ENCODE data around the gene ATF4. TPM values are rescaled to one million over a fixed set of nuclear protein-coding genes. Genes with fewer than 3 reads are reported as not detected.

ATF4 gene
- total RNA-seq, 1 experiment from 2014 or later, result 488 TPM

DNA sequence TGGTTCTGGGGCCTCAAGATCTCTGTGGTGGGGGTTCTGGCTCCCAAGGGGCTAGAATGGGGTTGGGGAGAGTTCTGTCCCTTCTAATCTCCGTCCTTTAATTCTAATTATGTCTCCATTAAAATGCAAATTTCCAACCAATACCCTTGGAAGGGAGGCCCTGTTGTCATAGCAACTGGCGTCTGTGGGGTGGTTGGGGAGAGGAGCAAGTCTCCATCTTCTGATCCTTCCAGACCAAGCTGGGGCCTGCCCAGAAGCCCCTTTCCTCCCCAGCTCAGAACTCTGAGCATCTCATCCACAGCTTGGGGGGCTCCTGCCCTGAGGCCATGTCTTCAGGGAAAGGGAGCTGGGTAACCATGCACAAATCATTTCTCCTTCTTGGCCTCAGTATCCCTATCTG lies 17.6 kb downstream of the ATF4 start:
- Histone ChIP-seq H3K4me3 (no peak overlapping the region), H3K4me2 (no peak overlapping the region), H2AFZ (no peak overlapping the region), H3K4me1 (replicated peaks; ENCODE audit: insufficient read depth) (peaks cover 9% of the 10 kb centered on the region), H3K9me2 (ENCODE audit: insufficient read depth) (no peaks in the 10 kb centered on the region), H3K9me3 (ENCODE audit: insufficient read depth, low read depth) (no peaks in the 10 kb centered on the region), H4K20me1 (ENCODE audit: insufficient read depth) (no peaks in the 10 kb centered on the region), H3K27ac (no peak overlapping the region), H3K36me3 (ENCODE audit: low read depth) (no peaks in the 10 kb centered on the region), H3K79me2 (ENCODE audit: low read depth) (no peaks in the 10 kb centered on the region), H3F3A (ENCODE audit: insufficient read depth, low read depth) (peaks cover 12% of the 10 kb centered on the region; the same call in 1 of the 2 replicates), H3K27me3 (ENCODE audit: insufficient read depth, low read depth) (peaks cover under 1% of the 10 kb centered on the region; the same call in 1 of the 2 replicates)
- CTCF ChIA-PET, result interaction anchor here (0.9 kb wide), 1 partner anchor 486 kb away, joined by 4 read pairs; no protein-coding TSS in a partner anchor
- no TSS peak for BruUV-seq (replicated peaks)
- POLR2A ChIA-PET (ENCODE audit: unreplicated experiment), result no interaction called here
- TF ChIP-seq, protein P1, sequence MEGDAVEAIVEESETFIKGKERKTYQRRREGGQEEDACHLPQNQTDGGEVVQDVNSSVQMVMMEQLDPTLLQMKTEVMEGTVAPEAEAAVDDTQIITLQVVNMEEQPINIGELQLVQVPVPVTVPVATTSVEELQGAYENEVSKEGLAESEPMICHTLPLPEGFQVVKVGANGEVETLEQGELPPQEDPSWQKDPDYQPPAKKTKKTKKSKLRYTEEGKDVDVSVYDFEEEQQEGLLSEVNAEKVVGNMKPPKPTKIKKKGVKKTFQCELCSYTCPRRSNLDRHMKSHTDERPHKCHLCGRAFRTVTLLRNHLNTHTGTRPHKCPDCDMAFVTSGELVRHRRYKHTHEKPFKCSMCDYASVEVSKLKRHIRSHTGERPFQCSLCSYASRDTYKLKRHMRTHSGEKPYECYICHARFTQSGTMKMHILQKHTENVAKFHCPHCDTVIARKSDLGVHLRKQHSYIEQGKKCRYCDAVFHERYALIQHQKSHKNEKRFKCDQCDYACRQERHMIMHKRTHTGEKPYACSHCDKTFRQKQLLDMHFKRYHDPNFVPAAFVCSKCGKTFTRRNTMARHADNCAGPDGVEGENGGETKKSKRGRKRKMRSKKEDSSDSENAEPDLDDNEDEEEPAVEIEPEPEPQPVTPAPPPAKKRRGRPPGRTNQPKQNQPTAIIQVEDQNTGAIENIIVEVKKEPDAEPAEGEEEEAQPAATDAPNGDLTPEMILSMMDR (conservative IDR thresholded peaks at IDR 0.05), result no peak
- TF ChIP-seq EZH2 (IDR thresholded peaks at IDR 0.05; ENCODE audit: low read depth), result no peak
- intact Hi-C loops (cut with micrococcal nuclease; ENCODE audit: unreplicated experiment), result no loop called here
- DNase-seq, result no peak

DNA sequence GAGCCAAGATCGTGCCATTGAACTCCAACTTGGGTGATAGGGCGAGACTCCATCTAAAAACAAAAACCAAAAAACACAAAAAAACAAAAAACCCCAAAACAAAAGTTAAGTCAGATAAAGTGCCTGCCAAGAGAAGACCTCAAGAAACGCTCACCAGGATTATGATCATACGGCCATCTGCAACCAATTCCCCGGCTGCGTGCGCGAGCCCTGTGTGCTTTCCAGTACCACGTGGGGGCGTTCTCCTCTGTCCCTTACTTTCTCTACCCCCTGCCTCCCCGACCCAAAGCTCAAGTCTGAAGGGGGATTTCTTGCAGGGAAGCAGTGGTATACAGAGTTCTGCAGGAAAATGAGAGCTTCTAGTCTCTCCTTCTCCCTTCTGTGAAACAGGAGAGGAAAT lies 22.7 kb downstream of the ATF4 start:
- Histone ChIP-seq H3K36me3 (ENCODE audit: low read depth) (no peaks in the 10 kb centered on the region), H2AFZ (no peak overlapping the region), H3K27me3 (ENCODE audit: insufficient read depth, low read depth) (peaks cover 14% of the 10 kb centered on the region), H4K20me1 (ENCODE audit: insufficient read depth) (no peaks in the 10 kb centered on the region), H3F3A (ENCODE audit: insufficient read depth, low read depth) (peaks cover 5% of the 10 kb centered on the region; the same call in 1 of the 2 replicates), H3K9me2 (ENCODE audit: insufficient read depth) (no peaks in the 10 kb centered on the region), H3K4me1 (replicated peaks; ENCODE audit: insufficient read depth) (no peaks in the 10 kb centered on the region), H3K4me3 (no peak overlapping the region), H3K27ac (no peak overlapping the region), H3K4me2 (no peak overlapping the region), H3K9me3 (ENCODE audit: insufficient read depth, low read depth) (no peaks in the 10 kb centered on the region), H3K79me2 (ENCODE audit: low read depth) (no peaks in the 10 kb centered on the region)
- no TSS peak for BruUV-seq (replicated peaks)
- intact Hi-C loops (cut with micrococcal nuclease; ENCODE audit: unreplicated experiment), result loop anchor here (1.0 to 5.0 kb wide), 2 partner anchors 394 to 481 kb away; no protein-coding TSS in a partner anchor
- POLR2A ChIA-PET (ENCODE audit: unreplicated experiment), result no interaction called here
- CTCF ChIA-PET, result interaction anchor here (0.5 kb wide), 1 partner anchor 1076 kb away, joined by 8 read pairs; no protein-coding TSS in a partner anchor
- peak in 1 of 2 experiments; percentile 28 for DNase-seq
- no peak for TF ChIP-seq EZH2 (IDR thresholded peaks at IDR 0.05; ENCODE audit: low read depth)
- TF ChIP-seq, protein P1 (conservative IDR thresholded peaks at IDR 0.05), result peak; percentile 38; the same call in 1 of the 2 replicates

DNA sequence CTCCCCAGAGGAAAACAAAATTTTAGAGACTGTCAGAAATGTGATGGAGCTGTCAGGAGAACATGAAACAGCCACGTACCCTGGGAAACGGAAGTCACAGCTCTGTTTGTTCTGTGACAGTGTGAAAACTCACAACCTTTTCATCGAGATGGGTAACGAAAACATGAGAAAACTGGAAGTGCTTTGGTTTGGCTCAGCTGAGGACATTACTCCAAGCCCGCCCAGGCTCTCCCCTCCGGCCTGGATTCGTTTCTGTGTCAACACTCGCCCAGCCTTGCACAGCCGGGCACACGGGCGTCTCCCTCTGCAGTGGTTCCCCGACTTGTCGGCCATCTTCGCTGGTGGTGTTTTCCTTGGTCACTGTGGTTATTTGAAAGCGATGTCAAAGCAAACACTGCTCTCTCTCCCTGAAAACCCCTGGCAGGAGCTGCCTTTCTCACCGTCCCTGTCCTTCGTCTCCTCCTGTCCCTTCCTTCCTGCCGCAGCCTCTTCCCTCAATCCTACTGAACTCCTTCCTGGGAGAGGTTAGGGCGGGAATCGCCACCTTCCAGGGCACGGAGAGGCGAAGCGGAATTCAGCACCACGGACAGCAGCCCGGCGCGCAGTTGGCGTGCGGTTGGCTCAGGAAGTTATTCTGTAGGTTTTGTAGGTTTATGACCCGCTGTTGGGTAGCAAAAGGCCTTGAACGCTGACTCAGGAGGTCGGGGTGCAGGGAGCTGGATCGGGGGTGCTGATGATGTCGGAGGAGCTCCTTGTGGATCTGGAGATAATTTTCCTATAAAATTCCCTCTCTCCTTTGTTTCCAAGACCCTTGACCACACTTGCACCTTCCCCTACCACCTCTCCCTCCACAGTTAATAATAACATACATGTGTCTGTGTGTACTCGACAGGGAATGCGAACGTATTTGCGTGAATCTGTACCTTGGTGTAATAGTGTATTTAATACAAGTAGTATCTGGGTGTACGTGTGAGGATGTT lies 25.3 kb downstream of the ATF4 start:
- no TSS peak for BruUV-seq (replicated peaks)
- intact Hi-C loops (cut with micrococcal nuclease; ENCODE audit: unreplicated experiment), result no loop called here
- TF ChIP-seq, protein P1 (conservative IDR thresholded peaks at IDR 0.05), result no peak
- TF ChIP-seq EZH2 (IDR thresholded peaks at IDR 0.05; ENCODE audit: low read depth), result no peak
- no peak overlapping the region for H3K27ac ChIP-seq
- H3K27me3 ChIP-seq (ENCODE audit: insufficient read depth, low read depth), result peaks cover 37% of the 10 kb centered on the region
- no peak overlapping the region for H2AFZ ChIP-seq
- no peaks in the 10 kb centered on the region for H3K79me2 ChIP-seq (ENCODE audit: low read depth)
- no peaks in the 10 kb centered on the region for H3K36me3 ChIP-seq (ENCODE audit: low read depth)
- H3K4me1 ChIP-seq (replicated peaks; ENCODE audit: insufficient read depth), result no peaks in the 10 kb centered on the region
- ChIA-PET CTCF (interaction anchor here (1.1 kb wide), 1 partner anchor 479 kb away, joined by 3 read pairs; no protein-coding TSS in a partner anchor), POLR2A (ENCODE audit: unreplicated experiment) (interaction anchor here (0.7 kb wide), 1 partner anchor 307 kb away, joined by 7 read pairs; no protein-coding TSS in a partner anchor)
- H3K9me2 ChIP-seq (ENCODE audit: insufficient read depth), result no peaks in the 10 kb centered on the region
- no peak for DNase-seq
- no peak overlapping the region for H3K4me2 ChIP-seq
- no peaks in the 10 kb centered on the region for H3K9me3 ChIP-seq (ENCODE audit: insufficient read depth, low read depth)
- peaks cover 5% of the 10 kb centered on the region; the same call in 1 of the 2 replicates for H3F3A ChIP-seq (ENCODE audit: insufficient read depth, low read depth)
- H4K20me1 ChIP-seq (ENCODE audit: insufficient read depth), result no peaks in the 10 kb centered on the region
- H3K4me3 ChIP-seq, result no peak overlapping the region

Data from PC-9 (cell line).